Prostate gland (tissue), 2 donors: Measurements from ENCODE around the gene RNF19B.

ENCODE experiments used
- POLR2A ChIP-seq: fragments of 450-650 bp; IDR thresholded peaks from one replicate; pipeline ENCODE4 v1.6.1; 2016; ENCODE audit warnings: antibody characterized with exemption, mild to moderate bottlenecking
- POLR2AphosphoS5 ChIP-seq: sonication (generic); formaldehyde crosslinking; IDR thresholded peaks from one replicate; pipeline ENCODE4 v1.6.1; 2017; ENCODE audit warnings: antibody characterized with exemption
- TF ChIP-seq, protein P1 (sequence below), 4 experiments: fragments of 200-600 bp in 2 of 4; fragments of 450-650 bp in 2 of 4; sonication (generic) in 2 of 4; IDR thresholded peaks; 1 replicate in 3 of 4; 2 replicates in 1 of 4; pipeline ENCODE4 v1.5.1; 2016 to 2019; ENCODE audit warnings: antibody characterized with exemption in 4 of 4, mild to moderate bottlenecking in 2 of 4, moderate library complexity in 2 of 4

DNA sequence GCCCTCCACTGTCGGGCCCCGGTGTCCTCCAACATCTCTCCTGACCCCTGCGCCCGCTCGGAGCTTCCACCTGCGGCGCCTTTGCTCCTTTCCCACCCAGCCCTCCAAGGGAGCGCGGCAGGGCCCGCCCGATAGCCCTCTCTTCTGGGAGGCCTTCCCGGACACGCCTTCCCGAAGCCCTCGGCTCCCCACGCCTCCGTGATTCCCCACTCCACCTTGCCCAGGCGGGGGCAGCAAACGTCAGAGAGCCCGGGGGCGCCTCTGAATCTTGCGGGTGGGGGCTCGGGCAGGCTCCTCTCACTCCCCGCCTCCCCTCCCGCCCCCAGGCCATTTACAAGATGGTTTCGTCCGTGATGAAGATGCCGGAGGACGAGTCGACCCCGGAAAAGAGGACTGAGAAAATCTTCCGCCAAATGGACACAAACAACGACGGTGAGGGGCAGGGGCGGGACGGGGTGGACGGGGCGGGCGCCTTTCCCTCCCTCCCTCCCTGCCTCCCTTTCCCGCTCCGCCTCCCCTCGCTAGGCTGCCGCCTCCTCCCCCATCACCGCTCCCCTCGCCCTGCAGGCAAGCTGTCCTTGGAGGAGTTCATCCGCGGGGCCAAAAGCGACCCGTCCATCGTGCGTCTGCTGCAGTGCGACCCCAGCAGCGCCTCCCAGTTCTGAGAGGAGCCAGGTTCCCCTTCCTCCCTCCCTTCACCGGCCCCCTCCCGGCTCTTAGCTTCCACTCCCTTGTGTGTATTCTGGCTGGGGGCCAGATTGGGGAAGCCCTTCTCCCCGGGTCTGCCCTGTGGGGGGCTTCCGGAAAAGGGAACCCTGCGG, 71.2 kb downstream of the RNF19B start:
- TF ChIP-seq POLR2AphosphoS5: no peak
- TF ChIP-seq, protein P1, sequence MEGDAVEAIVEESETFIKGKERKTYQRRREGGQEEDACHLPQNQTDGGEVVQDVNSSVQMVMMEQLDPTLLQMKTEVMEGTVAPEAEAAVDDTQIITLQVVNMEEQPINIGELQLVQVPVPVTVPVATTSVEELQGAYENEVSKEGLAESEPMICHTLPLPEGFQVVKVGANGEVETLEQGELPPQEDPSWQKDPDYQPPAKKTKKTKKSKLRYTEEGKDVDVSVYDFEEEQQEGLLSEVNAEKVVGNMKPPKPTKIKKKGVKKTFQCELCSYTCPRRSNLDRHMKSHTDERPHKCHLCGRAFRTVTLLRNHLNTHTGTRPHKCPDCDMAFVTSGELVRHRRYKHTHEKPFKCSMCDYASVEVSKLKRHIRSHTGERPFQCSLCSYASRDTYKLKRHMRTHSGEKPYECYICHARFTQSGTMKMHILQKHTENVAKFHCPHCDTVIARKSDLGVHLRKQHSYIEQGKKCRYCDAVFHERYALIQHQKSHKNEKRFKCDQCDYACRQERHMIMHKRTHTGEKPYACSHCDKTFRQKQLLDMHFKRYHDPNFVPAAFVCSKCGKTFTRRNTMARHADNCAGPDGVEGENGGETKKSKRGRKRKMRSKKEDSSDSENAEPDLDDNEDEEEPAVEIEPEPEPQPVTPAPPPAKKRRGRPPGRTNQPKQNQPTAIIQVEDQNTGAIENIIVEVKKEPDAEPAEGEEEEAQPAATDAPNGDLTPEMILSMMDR (IDR thresholded peaks at IDR 0.05): peak in 2 of 4 experiments; percentile 2 to 6
- no peak for TF ChIP-seq POLR2A
